Keratinocyte (primary cell): ENCODE measurements around the gene LIME1. TPM values are rescaled to one million over a fixed set of nuclear protein-coding genes. Genes with fewer than 3 reads are reported as not detected.

ENCODE experiments used
- DNase-seq: peaks from one replicate; pipeline ENCODE4 v3.0.0-alpha.2; 2011; ENCODE audit warnings: low read depth, missing footprints, low spot score
- FAIRE-seq: peaks from 2 replicates; lab custom pipeline; 2011; peaks lifted over from hg19 to GRCh38; lab: Jason Lieb, UNC
- H2AFZ ChIP-seq: 2 replicates; pipeline ENCODE4 v1.6.0; 2012; ENCODE audit warnings: low read length, control low read depth, inconsistent platforms; ENCODE audit not compliant: control insufficient read depth
- H3K27ac ChIP-seq: 2 replicates; pipeline ENCODE4 v1.5.1; 2011; ENCODE audit warnings: low read length; ENCODE audit not compliant: control insufficient read depth, insufficient read depth
- H3K27me3 ChIP-seq: 3 replicates; pipeline ENCODE4 v1.6.0; 2011; ENCODE audit warnings: low read length; ENCODE audit not compliant: control insufficient read depth, insufficient read depth; ENCODE audit errors: extremely low read depth
- H3K36me3 ChIP-seq, 2 experiments: 2 replicates in 1 of 2; 3 replicates in 1 of 2; pipeline ENCODE4 v1.5.1; 2011; ENCODE audit warnings: low read length in 2 of 2, mild to moderate bottlenecking in 1 of 2; ENCODE audit not compliant: control insufficient read depth in 2 of 2, insufficient read depth in 2 of 2; ENCODE audit errors: extremely low read depth in 1 of 2
- H3K4me1 ChIP-seq: 3 replicates; pipeline ENCODE4 v1.5.1; 2011; ENCODE audit warnings: low read length; ENCODE audit not compliant: control insufficient read depth, insufficient read depth; ENCODE audit errors: extremely low read depth
- H3K4me2 ChIP-seq: 3 replicates; pipeline ENCODE4 v1.6.0; 2011; ENCODE audit warnings: low read depth, low read length; ENCODE audit not compliant: control insufficient read depth, insufficient read depth; ENCODE audit errors: extremely low read depth
- H3K4me3 ChIP-seq, 3 experiments: fragments of 200-600 bp in 1 of 3; sonication (generic) in 1 of 3; 2 replicates in 2 of 3; 3 replicates in 1 of 3; pipeline ENCODE4 v1.5.1; 2011 to 2016; ENCODE audit warnings: low read length in 3 of 3, mild to moderate bottlenecking in 3 of 3, control low read depth in 2 of 3, inconsistent platforms in 1 of 3, low read depth in 1 of 3, mixed read lengths in 1 of 3, mixed run types in 1 of 3, moderate library complexity in 1 of 3; ENCODE audit not compliant: control insufficient read depth in 2 of 3, insufficient read depth in 2 of 3; ENCODE audit errors: extremely low read depth in 1 of 3
- H3K79me2 ChIP-seq: 2 replicates; pipeline ENCODE4 v1.6.0; 2012; ENCODE audit warnings: low read length; ENCODE audit not compliant: control insufficient read depth, insufficient read depth
- H3K9ac ChIP-seq: 3 replicates; pipeline ENCODE4 v1.6.0; 2011; ENCODE audit warnings: low read length; ENCODE audit not compliant: control insufficient read depth, insufficient read depth; ENCODE audit errors: extremely low read depth
- H3K9me1 ChIP-seq: 3 replicates; pipeline ENCODE4 v1.6.0; 2011; ENCODE audit warnings: low read length; ENCODE audit not compliant: control insufficient read depth, insufficient read depth; ENCODE audit errors: extremely low read depth
- H3K9me3 ChIP-seq: 2 replicates; pipeline ENCODE4 v1.5.1; 2012; ENCODE audit warnings: low read depth, low read length; ENCODE audit not compliant: control insufficient read depth
- H4K20me1 ChIP-seq: 3 replicates; pipeline ENCODE4 v1.6.0; 2011; ENCODE audit warnings: low read length; ENCODE audit not compliant: control insufficient read depth, insufficient read depth; ENCODE audit errors: extremely low read depth
- CTCF ChIP-seq, 3 experiments: IDR thresholded peaks in 1 of 3; conservative IDR thresholded peaks in 1 of 3; optimal IDR thresholded peaks in 1 of 3; 2 replicates in 2 of 3; 3 replicates in 1 of 3; pipeline versions ENCODE3 to v1.5.1; 2011; ENCODE audit warnings: low read length in 3 of 3, mild to moderate bottlenecking in 3 of 3, moderate library complexity in 2 of 3, control low read depth in 1 of 3, inconsistent platforms in 1 of 3; ENCODE audit not compliant: insufficient read depth in 2 of 3; ENCODE audit errors: extremely low read depth in 1 of 3
- EZH2 ChIP-seq: IDR thresholded peaks from one replicate; pipeline ENCODE4 v1.6.1; 2012; ENCODE audit warnings: inconsistent platforms, mild to moderate bottlenecking, low read length, moderate library complexity
- dilution Hi-C: fragments of 300-500 bp; cut with MboI; formaldehyde crosslinking; loops from one replicate; pipeline ENCODE4 v1.7.0; 2020; ENCODE audit warnings: low sequenced_read_pairs; ENCODE audit not compliant: extremely low pct_ligation_motif_present
- polyA plus RNA-seq, 5 experiments: library from polyadenylated mRNA; depleted of rRNA in 3 of 5; stranded (reverse) in 3 of 5; stranded (forward) in 1 of 5; unstranded in 1 of 5; fragments of >200 nt; gene quantifications; 1 replicate in 1 of 5; 2 replicates in 3 of 5; 3 replicates in 1 of 5; pipeline versions ENCODE4 v1.2.1 to v1.2.3, GENCODE V29; 2011 to 2012; ENCODE audit warnings: missing spikeins in 2 of 5, low read depth in 1 of 5, low replicate concordance in 1 of 5

The LIME1 gene
- polyA plus RNA-seq, 1 donor (not counting 4 experiments of a cell fraction or from before 2014, with no cell fraction given) = 0.75 TPM

GRCh38 chr20:63769891-63770474, 33.5 kb downstream of the LIME1 start:
- no peak for TF ChIP-seq EZH2
- no peak for TF ChIP-seq CTCF (optimal IDR thresholded peaks at IDR 0.05 in 1 of 3, IDR thresholded peaks at IDR 0.05 in 1 of 3, conservative IDR thresholded peaks at IDR 0.05 in 1 of 3; ENCODE audit: extremely low read depth in 1 of 3, insufficient read depth in 2 of 3, low read length in 3 of 3)
- Histone ChIP-seq H3K9me3 (no peaks in the 10 kb centered on the region), H3K79me2 (no peaks in the 10 kb centered on the region), H3K4me2 (no peak overlapping the region), H3K9me1 (no peaks in the 10 kb centered on the region), H3K4me3 (no peak overlapping the region), H3K9ac (no peak overlapping the region), H3K36me3 (no peaks in the 10 kb centered on the region), H4K20me1 (no peaks in the 10 kb centered on the region), H3K4me1 (peaks cover 7% of the 10 kb centered on the region), H3K27me3 (peaks cover 12% of the 10 kb centered on the region), H3K27ac (no peak overlapping the region), H2AFZ (no peak overlapping the region)
- dilution Hi-C loops = no loop called here
- no peak for FAIRE-seq
- no peak for DNase-seq

GRCh38 chr20:63771046-63771707, 34.7 kb downstream of the LIME1 start:
- H3K27ac ChIP-seq = no peak overlapping the region
- TF ChIP-seq EZH2 = no peak
- TF ChIP-seq CTCF (optimal IDR thresholded peaks at IDR 0.05 in 1 of 3, IDR thresholded peaks at IDR 0.05 in 1 of 3, conservative IDR thresholded peaks at IDR 0.05 in 1 of 3; ENCODE audit: extremely low read depth in 1 of 3, insufficient read depth in 2 of 3, low read length in 3 of 3) = no peak
- no peaks in the 10 kb centered on the region for H3K9me1 ChIP-seq
- dilution Hi-C loops = no loop called here
- peaks cover 14% of the 10 kb centered on the region for H3K27me3 ChIP-seq
- no peak overlapping the region for H3K4me3 ChIP-seq
- H3K9me3 ChIP-seq = no peaks in the 10 kb centered on the region
- DNase-seq = no peak
- H4K20me1 ChIP-seq = no peaks in the 10 kb centered on the region
- H2AFZ ChIP-seq = no peak overlapping the region
- no peak for FAIRE-seq
- no peaks in the 10 kb centered on the region for H3K36me3 ChIP-seq
- H3K79me2 ChIP-seq = no peaks in the 10 kb centered on the region
- H3K4me1 ChIP-seq = peaks cover 7% of the 10 kb centered on the region
- H3K4me2 ChIP-seq = no peak overlapping the region
- no peak overlapping the region for H3K9ac ChIP-seq
